ENCODE measurements around the gene EFNA5.

GRCh38 chr5:107483231-107484024 lies 187.3 kb downstream of the EFNA5 start:
- TF ChIP-seq CTCF (conservative IDR thresholded peaks at IDR 0.05) (no peak), EZH2 (IDR thresholded peaks at IDR 0.05; ENCODE audit: low read depth) (no peak)

All from PC-9 (cell line).